ENCODE results near the gene TMEM221.

TMEM221 gene

GRCh38 chr19:17411801-17412200 is 36.7 kb downstream of the TMEM221 start:
- TF ChIP-seq CTCF (conservative IDR thresholded peaks at IDR 0.05; ENCODE audit: low read depth, low read length) = no peak
- no peak for DNase-seq (ENCODE audit: low read depth)
- no peak overlapping the region for H3K4me3 ChIP-seq (ENCODE audit: low read length)

GRCh38 chr19:17409990-17410389 is 38.5 kb downstream of the TMEM221 start:
- DNase-seq (ENCODE audit: low read depth) = no peak

DNA sequence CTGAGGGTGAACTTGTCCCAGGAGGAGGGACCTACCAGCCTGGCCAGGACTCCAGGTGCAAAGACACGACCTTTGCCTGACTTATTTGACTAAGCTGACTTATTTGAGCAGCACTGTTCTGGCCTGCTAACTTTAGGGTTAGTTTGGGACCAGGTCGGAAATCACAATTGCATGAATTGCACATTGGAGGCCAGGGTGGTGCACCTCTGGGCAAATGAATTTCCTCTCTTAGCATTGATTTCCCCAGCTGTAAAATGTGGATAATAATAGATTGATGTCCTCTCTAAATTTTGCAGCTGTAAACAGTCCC is 41.6 kb downstream of the TMEM221 start:
- no peak for TF ChIP-seq CTCF (conservative IDR thresholded peaks at IDR 0.05; ENCODE audit: low read depth, low read length)
- H3K4me3 ChIP-seq (ENCODE audit: low read length) = no peak overlapping the region
- no peak for DNase-seq (ENCODE audit: low read depth)

More at GRCh38 chr19:17409990-17410389, 38.5 kb downstream of the TMEM221 start:
- no peak overlapping the region for H3K4me3 ChIP-seq (ENCODE audit: low read length)
- no peak for TF ChIP-seq CTCF (conservative IDR thresholded peaks at IDR 0.05; ENCODE audit: low read depth, low read length)

DNA sequence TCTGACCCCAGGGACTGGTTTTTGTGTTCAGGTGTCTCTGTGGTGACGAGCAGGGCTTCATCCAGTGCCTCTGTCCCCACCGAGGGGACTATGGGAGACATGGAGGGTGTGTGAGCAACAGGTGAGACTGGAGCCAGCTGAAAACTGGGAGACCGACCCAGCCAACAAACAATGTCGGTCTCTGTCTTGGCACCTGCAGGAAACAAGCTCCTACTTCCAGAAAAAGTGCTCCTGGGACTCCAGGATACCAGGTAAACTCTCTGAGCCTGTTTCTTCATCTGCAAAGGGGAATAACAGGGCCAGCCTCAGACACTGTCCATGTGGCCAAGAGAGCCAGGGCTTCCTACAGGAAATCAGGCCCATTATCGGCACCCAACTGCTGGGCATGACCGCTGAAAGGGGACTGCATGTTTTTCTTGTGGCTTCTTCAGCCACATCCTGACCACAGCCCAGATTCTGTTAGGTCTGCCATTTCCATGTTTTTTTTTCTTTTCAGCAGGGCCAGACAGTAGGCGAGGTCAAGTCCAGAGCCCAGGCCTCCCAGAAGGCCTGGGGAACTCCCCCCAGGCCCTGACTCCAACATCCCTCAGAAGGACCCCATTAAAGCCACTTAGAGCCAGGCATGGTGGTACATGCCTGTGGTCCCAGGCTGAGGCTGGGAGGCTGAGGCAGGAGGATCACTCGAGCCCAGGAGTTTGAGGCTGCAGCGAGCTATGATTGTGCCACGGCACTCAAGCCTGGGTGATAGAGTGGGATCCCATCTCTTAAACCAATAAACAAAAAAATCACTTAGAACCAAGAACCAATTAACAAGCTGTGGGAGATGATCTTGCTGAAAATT is 42.2 kb downstream of the TMEM221 start:
- no peak for DNase-seq (ENCODE audit: low read depth)
- TF ChIP-seq CTCF (conservative IDR thresholded peaks at IDR 0.05; ENCODE audit: low read depth, low read length) = no peak
- no peak overlapping the region for H3K4me3 ChIP-seq (ENCODE audit: low read length)

GRCh38 chr19:17405250-17406045 is 43.0 kb downstream of the TMEM221 start, which contains the start of gene BST2:
Gene BST2, minus strand, starts transcription at chr19:17405630. Its CDS starts 55 bp downstream, at chr19:17405575.
- DNase-seq (ENCODE audit: low read depth) = peak; percentile 18
- H3K4me3 ChIP-seq (ENCODE audit: low read length) = no peak within 1 kb of the TSS

DNA sequence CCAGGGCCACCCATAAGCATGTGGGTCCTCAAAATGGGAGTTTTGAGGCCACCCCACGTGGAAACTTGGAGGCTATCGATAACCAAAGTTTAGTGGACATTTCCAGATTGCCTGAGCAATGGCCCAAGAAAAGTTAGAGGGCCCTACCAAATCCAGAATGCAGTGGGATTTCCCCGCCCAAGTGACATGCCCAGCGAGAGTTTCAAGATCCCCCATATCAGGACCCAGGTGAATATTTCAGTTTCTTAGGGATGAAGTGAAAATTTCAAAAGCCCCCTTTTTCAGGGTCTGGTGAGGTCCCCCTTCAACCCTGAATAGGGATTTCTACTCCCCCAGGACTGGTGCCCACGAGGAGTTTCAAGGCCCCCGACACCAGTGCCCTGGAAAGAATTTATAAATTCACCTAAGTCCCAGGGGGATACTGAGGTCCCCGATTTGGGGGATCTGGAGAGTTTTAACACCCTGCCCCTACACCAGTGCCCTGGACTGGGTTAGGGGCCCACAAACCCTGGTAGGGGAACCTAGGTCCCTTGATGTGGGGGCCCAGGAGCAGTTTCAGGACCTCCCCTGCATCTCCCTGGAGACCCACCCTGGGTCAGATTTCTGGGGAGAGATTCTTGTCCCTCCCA is 43.7 kb downstream of the TMEM221 start:
- no peak for DNase-seq (ENCODE audit: low read depth)
- no peak overlapping the region for H3K4me3 ChIP-seq (ENCODE audit: low read length)
- TF ChIP-seq CTCF (conservative IDR thresholded peaks at IDR 0.05; ENCODE audit: low read depth, low read length) = no peak

More at GRCh38 chr19:17405250-17406045, 43.0 kb downstream of the TMEM221 start, which contains the start of gene BST2:
- no peak for TF ChIP-seq CTCF (conservative IDR thresholded peaks at IDR 0.05; ENCODE audit: low read depth, low read length)
